HG03135 (cell line): ENCODE results near the gene CPB2.
A peak's percentile ranks its signal among the peaks of the same experiment; 100 is the strongest.

Source experiments
- ATAC-seq: cut with Tn5 transposase; IDR thresholded peaks from one replicate; pipeline ENCODE4 v1.9.1; 2021; ENCODE audit warnings: mild to moderate bottlenecking, moderate library complexity; ENCODE audit not compliant: unreplicated experiment

CPB2 gene

DNA sequence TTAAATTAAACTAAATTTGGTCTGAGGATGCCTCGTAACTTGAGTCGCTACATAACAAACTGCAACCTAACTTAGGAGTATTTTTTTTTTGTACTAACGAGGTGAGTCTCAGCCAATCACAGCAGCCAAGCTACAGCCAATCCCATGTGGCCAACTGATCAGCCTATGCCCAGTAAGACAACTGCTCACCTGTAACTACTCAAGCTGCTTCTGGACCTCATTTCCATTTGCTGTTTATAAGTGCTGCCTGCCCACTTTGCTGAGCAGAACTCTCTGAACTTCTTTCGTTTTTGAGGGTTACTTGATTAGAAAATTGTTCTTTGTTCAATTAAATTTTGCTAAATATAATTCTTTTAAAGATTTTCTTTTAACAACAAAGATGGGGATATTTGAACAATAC is 3.8 kb downstream of the CPB2 start:
- no peak for ATAC-seq

DNA sequence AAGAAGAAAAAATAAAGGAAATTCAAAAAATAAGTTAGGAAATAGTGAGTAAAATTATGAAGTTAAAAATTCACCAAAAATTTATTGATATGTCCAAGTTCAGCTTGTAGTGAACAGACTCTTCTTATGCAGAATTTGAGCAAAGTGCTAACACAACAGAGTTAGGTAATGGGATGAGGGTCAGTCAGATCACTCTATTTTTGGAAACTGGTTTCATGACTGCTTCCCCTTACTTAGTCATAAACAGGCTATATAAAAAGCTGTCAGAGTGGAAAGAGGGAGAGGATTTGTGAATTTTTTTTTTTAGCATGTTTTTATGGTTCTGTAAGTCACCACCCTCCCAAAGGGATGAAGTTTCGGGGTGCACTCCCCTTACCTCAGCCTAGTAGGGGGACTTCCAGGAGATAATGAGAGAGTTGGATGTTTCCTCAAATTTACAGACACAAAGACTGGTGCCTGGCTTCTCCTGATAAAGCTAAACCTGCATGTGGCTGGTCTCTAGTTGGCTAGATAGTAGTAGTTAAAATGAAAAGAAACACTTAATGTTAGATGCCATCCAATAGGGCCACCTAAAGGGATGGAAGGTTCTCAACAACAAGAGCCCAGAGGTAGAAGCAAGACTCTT is 4.5 kb downstream of the CPB2 start:
- ATAC-seq: no peak

DNA sequence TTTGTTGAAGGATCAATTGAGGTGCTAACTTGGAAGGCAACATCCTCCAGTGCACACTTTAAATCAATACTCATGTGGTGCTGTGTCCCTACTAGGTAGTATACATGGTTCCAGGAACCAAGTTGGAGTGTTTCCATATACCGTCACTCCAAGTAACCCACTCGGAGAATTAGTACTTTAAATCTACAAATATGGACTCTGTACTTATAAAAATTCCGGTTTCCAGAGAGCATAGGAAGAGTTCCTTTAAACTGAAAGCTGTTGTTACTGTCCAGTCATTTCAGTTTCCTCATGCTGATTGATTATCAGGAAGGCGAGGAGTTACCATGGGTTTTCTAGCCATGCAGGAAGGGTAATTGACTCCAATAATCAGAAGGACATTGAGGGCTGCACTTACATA is 7.2 kb downstream of the CPB2 start:
- ATAC-seq: no peak

DNA sequence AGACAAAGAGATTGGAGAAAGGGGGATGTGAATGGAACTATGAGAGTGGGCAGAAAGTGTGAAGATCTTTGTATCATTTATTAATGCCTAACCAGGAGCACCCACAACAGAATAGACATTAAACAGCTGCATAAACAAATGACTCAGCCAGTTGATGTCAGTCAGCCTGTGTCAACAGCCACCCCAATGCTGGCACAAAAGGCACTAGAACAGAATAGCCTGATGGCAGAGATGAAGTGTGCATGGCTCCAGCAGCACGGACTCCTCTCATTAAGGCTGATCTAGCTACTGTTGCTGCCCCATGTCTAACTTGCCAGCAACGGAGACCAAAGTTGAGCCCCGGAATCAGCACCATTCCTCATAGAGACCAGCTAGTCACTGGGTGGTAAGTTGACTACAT is 7.8 kb downstream of the CPB2 start:
- ATAC-seq: no peak

DNA sequence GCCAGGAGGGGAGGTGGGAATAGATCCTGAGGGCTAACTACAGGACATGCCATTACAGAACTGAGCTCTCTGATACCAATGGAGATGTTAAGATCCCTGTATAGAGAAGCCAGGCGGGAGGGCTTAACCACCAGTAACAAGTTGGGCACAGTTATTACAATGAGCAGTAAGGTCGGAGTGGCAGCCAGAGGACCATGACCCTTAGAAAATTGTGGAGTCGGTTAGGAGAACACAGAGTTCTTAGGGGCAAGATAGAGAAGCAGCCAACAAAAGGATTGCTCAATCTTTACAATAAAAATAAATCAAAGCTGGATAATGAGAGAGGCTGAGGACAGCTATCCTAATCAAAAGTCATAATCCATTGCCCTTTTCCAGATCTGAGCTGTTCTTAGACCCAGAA is 10.4 kb downstream of the CPB2 start:
- ATAC-seq: no peak

DNA sequence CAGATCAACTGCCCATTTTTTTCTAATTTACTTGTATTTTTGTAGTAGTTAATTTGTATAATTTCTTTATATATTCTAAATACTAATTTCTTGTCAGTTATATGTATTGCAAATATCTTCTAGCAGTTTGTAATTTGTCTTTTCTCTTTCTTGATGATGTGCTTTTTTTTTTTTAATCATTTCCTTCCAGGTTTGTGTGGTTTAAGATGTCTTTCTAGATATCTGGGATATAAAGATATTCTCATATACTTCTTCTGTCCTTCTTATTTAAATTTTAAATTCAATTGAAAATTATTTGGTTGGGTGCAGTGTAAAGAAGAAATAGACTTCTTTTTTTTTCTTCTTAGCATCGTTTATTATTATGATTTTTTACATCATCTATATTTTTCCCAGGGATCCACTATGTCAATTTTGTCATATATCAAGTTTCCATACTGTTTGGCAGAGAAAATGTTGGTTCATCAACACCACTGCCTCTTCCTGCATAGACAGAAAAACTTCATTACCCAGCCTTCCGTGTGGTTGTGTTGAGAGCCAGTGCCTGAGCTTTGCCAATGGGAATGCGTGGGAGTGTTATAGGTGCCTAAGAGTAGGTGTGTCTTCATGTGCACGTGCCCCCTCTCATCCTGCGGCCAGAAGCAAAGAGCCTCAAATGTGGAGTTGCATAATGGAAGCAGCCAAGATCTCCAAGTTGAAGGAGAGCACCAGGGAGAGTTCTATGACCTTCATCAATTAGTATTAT is 15.8 kb downstream of the CPB2 start:
- no peak for ATAC-seq

DNA sequence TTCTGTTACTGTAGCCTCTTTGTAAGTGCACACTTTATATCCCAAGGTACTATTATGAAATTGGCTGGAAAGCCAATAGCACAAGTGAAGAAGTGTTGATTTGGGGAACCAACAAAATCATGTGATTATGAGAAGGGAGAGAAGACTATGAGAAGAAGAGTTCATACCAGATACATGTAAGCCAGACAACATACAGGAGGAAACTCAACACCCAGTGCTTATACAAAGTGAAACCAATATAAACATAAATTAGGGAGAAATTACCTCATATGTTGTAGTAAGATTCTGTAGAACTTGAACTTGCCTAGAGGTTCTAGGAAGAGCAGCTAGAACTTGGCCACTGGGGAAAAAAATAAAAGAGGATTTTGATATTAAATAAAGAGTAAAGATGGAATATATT is 17.4 kb downstream of the CPB2 start:
- no peak for ATAC-seq

DNA sequence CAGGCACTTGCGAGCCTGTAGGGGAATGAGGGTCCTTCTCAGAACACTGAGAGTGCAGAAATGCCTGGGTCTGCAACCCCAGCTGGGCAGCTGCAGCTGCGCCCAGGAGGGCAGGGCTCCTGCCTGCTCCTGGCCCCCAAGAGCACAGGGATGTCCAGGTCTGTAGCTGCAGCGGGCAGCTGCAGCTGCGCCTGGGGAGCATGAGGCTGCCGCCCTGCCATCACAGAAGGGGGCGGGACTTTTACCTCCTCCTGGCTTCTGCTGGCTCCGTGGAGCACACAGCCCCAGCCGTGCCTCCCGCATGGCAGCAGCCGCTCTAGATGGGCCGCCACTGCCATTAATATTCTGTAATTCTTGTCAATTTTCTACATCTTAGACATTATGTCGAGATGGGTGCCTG is 17.8 kb downstream of the CPB2 start:
- no peak for ATAC-seq

DNA sequence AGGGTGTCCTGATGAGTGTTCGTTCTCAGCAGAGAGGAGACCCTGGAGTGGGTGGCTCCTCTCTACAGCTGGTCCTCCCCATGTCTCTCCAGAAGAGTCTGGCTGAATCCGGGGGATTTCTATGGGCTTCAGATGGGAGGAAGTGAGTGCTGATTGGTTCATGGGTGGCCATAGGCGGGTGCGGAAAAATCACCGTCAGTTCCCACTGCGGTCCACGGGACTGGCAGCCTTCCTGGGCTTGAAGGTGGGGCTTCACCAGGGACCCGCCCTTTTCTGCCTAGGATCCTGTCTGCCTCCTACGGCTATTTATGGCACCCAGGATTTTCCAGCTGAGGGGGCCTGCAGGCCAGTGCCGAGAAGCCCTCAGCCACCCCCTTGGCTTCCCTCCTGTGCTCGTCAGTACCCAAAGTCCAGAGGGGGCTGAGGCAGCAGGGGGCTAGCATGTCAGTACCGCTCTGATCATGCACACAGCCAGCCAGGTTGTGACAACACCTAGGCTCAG is 18.4 kb downstream of the CPB2 start:
- no peak for ATAC-seq

DNA sequence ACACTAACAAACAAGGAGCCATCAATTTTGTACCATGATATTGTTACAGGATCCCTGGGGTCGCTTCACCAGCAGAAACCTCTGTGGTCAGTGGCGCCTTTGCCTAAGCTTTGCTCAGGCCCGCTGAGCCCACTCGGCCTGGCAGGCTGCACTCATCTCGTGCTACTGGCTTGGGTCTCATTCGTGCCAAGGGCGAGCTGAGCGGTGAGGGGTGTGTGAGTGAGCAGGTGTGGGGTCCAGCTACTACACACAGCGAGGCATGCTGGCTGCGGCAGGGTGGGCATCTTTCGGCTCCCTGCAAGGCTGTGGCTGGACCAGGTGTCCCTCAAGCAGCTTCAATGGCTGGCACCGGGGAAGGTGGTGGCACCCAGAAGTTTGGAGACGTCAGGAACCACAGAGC is 19.1 kb downstream of the CPB2 start:
- ATAC-seq: no peak

DNA sequence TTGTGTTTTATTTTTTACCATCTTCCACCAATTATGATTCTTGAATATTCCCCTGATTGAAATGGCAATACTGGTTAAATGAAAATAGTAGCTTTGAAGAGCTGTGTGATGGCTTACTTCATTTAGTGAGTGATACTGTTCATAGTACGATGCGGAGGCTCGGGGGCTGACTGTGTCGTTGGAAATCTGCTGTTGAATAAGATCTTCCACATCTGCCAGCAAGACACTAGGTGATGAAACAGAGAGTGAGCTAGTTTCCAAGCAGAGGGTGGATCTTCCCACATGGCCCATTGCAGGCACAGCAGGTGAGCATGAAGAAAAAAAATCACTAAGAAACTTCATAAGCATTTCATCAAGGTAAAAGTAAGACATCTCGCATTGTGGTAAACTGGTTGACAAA is 22.5 kb downstream of the CPB2 start:
- ATAC-seq: no peak

DNA sequence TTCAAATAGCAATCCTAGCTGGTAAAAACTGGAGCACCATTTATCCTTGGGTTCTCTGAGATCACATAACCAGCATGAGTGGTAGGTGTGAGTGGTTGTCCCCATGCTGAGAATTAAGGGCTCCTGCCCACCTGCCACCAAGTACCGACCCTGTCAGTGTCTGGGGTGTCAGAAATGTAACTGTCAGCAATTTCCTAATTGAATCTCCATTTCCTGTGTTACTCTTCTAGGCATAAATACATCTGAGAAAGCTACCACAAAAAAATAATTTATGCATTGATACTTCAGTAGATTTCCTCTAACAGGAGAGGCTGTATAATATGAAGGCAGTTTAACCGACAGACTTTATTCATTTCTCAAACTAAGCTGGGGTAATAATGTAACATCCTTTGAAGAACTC is 25.1 kb downstream of the CPB2 start:
- no peak for ATAC-seq

DNA sequence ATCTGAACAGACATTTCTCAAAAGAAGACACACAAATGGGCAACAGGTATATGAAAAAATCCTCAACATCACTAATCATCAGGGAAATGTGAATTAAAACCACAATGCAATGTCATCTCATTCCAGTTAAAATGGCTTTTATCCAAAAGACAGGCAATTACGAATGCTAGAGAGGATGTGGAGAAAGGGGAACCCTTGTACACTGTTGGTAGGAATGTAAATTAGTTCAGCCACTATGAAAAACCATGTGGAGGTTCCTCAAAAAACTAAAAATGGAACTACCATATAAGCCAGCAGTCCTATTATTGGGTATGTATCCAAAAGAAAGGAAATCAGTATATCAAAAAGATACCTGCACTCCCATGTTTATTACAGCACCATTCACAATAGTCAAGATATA is 27.6 kb downstream of the CPB2 start:
- ATAC-seq: no peak

DNA sequence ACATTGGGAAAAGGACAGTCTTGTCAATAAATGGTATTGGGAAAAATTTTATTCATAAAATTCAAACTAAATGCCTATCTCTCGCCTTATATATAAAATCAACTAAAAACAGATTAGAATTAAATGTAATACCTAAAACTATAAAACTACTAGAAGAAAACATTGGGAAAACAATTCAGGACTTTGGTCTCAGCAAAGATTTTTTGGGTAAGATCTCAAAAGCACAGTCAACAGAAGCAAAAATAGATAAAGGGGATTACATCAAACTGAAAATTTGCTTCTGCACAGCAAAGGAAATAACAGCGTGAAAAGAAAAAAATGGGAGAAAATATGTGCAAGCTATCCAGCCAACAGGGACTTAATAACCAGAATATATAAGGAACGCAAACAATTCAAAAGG is 28.0 kb downstream of the CPB2 start:
- no peak for ATAC-seq

DNA sequence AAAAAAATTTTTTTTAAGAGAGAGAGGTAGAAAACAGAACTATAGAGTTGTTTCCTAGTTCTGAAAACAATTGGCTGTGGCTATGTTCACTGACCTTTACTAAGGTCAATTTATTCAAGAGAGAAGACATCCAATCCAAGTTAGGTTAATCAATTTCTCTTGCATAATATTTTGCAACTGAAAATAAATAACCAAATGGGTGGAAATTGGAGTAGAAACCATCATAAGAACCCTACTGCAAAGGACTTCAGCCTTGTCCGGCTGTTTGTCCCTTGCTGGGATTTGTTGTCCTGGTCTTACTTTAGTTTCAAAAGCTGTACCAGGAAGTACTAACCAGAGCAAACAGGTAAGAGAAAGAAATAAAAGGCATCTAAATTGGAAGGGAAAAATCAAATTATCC is 29.0 kb downstream of the CPB2 start:
- ATAC-seq: no peak

DNA sequence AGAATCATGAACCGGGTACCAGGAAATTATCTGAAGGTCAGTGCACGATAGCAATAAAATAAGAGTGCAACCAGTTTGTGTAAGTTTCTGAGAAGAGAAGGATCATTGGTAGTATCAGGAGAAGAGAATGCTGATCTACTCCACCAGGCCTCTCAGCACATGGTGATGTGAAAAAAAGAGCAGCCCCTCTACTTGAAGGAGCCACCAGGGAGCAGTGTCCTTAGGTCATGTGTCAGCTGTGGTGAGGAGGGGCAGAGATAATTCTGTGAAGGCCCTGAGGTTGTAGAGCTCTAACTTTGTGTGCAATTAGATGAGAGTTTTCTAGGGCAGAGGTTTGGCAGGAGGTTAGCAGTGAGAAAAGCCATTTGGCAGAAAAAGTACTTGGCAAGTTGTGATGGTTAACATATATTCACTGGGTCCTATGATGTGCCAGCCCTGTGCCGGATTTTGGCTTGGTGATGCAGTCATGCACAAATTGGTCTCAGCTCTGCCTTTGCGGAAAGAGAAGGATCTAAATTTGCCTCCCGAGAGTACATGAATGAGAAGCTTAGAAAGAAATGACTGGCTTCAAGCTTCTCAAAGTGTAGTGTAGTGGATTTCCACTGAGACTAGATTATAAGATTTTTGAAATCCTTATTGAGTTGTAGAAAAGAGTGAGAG is 33.1 kb downstream of the CPB2 start:
- ATAC-seq: peak; percentile 69

DNA sequence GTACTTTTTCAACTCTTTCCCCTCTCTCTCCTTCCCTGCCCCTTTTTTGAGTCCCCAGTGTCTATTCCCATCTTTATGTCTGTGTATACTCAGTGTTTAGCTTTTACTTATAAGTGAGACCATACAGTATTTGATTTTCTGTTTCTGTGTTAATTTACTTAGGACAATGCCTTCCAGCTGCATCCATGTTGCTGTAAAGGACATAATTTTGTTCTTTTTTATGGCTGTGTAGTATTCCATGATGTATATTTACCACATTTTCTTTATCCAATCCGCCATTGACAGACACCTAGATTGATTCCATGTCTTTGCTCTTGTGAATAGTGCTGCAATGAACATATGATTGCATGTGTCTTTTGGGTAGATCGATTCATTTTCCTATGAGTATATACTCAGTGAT is 41.5 kb downstream of the CPB2 start:
- no peak for ATAC-seq

DNA sequence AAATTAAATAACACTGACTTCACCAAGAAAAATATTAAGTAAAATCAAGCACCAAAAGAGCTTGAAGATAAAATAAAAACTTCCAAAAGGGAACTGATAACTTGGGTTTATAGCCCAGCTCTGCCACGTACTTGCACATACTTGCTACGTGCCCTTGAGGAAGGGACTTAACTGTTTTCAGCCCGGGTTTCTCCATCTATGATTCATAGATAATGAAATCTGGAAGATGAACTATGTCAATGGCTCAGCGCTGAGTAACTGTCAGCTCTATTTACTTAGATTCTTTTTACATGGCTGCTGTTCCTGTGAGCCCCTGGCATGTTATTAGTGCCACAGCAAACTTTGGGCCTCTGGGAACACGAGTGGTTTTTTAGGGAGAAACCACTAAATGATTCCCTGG is 42.6 kb downstream of the CPB2 start:
- no peak for ATAC-seq

DNA sequence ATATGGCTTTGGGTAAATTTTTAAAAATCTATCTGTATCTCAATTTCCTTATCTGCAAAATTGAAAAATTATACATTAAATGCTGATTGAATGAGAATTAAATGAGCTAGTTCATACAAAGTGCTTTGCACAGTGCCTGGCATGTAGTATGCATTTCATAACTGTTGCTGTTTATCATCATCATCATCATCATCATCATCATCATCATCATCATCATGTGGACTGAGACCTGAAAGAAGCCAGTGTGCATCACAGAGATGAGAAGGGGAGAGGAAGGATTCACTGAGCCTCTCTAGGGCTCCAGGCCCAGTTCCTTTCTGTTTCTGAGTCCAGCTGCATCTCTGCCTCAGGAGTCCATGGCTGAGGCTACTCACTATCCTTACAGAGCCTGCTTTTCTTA is 45.4 kb downstream of the CPB2 start:
- ATAC-seq: no peak

DNA sequence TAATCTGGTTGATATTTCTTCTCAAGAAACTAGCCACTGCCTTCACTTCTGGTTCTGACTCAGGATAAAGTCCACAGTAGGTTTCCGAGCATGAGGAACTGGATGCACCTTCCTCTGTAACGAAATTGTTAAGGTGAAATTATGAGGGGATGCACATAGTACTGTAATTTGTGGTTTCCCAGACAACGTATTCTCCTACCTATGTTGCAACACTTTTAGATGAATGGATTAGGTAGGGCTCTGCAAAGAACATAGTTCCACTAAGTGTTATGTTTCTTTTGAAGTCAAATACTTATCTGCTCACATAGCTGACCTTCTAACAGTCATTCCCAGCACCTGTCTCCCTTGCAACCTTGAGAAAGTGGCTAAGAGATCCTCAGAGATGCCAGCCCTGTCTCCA is 46.6 kb downstream of the CPB2 start:
- no peak for ATAC-seq

DNA sequence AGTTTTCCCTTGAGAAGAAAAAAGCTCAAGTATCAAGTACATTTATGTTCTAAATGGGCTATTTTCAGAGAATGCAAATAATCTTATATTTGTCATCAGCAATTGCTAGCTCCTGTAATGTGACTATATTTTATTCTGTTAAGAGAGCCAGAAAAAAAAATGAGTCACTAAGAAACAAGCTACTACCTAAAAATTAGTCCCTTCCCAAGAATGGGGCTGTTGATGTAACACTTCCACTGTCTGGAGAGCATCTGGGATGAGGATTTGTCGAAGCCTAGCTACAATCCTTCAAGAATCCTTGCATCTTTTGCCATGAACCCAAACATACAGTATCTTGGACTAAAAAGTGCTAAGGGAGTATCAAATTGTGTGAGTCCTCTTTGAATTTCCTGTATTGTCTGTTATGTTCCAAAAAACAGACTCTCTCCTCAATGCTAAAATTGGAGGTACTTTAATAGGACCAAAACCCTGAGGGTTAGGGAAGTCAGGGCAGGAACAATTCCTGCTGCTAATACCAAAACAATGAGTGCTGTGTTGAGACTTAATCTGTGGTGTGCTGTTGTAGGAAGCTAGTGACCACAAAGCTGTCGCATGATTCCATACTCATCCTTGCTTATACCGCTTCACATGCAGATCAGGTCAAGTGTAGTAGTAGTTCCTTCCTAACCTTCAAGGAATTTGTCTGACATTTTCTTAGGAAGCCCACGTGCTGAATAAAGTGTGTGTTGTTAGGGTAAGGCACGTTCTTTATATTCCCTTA is 47.4 kb downstream of the CPB2 start:
- no peak for ATAC-seq
